DOHH2 (cell line): ENCODE results near the gene FSCN2.

Experiments used
- H3F3A ChIP-seq: fragments of 200-600 bp; sonication (generic), shearing (Covaris generic); 2 replicates; pipeline ENCODE4 v1.6.0; 2016; ENCODE audit warnings: antibody characterized with exemption, mild to moderate bottlenecking; ENCODE audit not compliant: control insufficient read depth, insufficient read depth
- H3K27ac ChIP-seq: fragments of 200-600 bp; sonication (generic); 2 replicates; pipeline ENCODE4 v1.5.1; 2014; ENCODE audit warnings: low read depth, mild to moderate bottlenecking, low read length, moderate library complexity
- H3K27me3 ChIP-seq: fragments of 200-600 bp; sonication (generic); 2 replicates; pipeline ENCODE4 v1.6.1; 2014; ENCODE audit warnings: mild to moderate bottlenecking, low read length, mixed read lengths; ENCODE audit not compliant: control insufficient read depth
- H3K36me3 ChIP-seq: fragments of 200-600 bp; sonication (generic); 2 replicates; pipeline ENCODE4 v1.6.1; 2014; ENCODE audit warnings: mild to moderate bottlenecking, low read length, moderate library complexity, mixed read lengths; ENCODE audit not compliant: control insufficient read depth
- H3K4me1 ChIP-seq: fragments of 200-600 bp; sonication (generic); 2 replicates; pipeline ENCODE4 v1.6.1; 2014; ENCODE audit warnings: mild to moderate bottlenecking, low read length, mixed read lengths; ENCODE audit not compliant: control insufficient read depth
- H3K4me2 ChIP-seq: fragments of 200-600 bp; sonication (generic); 2 replicates; pipeline ENCODE4 v1.6.0; 2014; ENCODE audit warnings: mild to moderate bottlenecking, low read length, moderate library complexity
- H3K4me3 ChIP-seq: fragments of 200-600 bp; sonication (generic); 2 replicates; pipeline ENCODE4 v1.5.1; 2014; ENCODE audit warnings: mild to moderate bottlenecking, low read length, mixed read lengths
- H3K79me2 ChIP-seq: fragments of 200-600 bp; sonication (generic); 2 replicates; pipeline ENCODE4 v1.6.1; 2014; ENCODE audit warnings: mild to moderate bottlenecking, low read length, mixed read lengths; ENCODE audit not compliant: control insufficient read depth
- H3K9me2 ChIP-seq: fragments of 200-600 bp; sonication (generic); replicated peaks from 2 replicates; pipeline ENCODE4 v1.6.1; 2014; ENCODE audit warnings: mild to moderate bottlenecking, low read length, mixed read lengths; ENCODE audit not compliant: control insufficient read depth
- H3K9me3 ChIP-seq: fragments of 200-600 bp; sonication (generic); 2 replicates; pipeline ENCODE4 v1.6.1; 2014; ENCODE audit warnings: antibody characterized with exemption, low read length, mixed read lengths; ENCODE audit not compliant: control insufficient read depth, insufficient read depth
- H4K20me1 ChIP-seq: fragments of 200-600 bp; sonication (generic); 2 replicates; pipeline ENCODE4 v1.6.0; 2014; ENCODE audit warnings: low read depth, mild to moderate bottlenecking, antibody characterized with exemption, low read length, moderate library complexity; ENCODE audit not compliant: control insufficient read depth, insufficient read depth
- EZH2phosphoT487 ChIP-seq: fragments of 200-600 bp; sonication (generic); IDR thresholded peaks from 2 replicates; pipeline ENCODE4 v1.6.1; 2017; ENCODE audit warnings: borderline replicate concordance, mild to moderate bottlenecking, antibody characterized with exemption, low read length, moderate library complexity, mixed read lengths
- TF ChIP-seq, protein P1 (sequence below): fragments of 200-600 bp; sonication (generic); IDR thresholded peaks from one replicate; pipeline ENCODE4 v1.5.1; 2014; ENCODE audit warnings: antibody characterized with exemption, mild to moderate bottlenecking, low read depth, low read length; ENCODE audit not compliant: poor library complexity, severe bottlenecking

FSCN2 gene

GRCh38 chr17:81553018-81553615 lies 24.9 kb downstream of the FSCN2 start:
- Histone ChIP-seq H3K4me2 (peak overlapping the region; percentile 99), H3K27ac (peak overlapping the region; percentile 73), H3K79me2 (peaks cover 32% of the 10 kb centered on the region), H3K36me3 (peaks cover 39% of the 10 kb centered on the region), H3F3A (peaks cover 7% of the 10 kb centered on the region), H3K4me1 (peaks cover 29% of the 10 kb centered on the region), H4K20me1 (0 out of 2 replicates have a peak, but pooled peaks cover 5% of the 10 kb centered on the region), H3K27me3 (no peaks in the 10 kb centered on the region), H3K4me3 (peak overlapping the region; percentile 93), H3K9me3 (no peaks in the 10 kb centered on the region), H3K9me2 (no peaks in the 10 kb centered on the region)
- TF ChIP-seq EZH2phosphoT487 = no peak
- TF ChIP-seq, protein P1, sequence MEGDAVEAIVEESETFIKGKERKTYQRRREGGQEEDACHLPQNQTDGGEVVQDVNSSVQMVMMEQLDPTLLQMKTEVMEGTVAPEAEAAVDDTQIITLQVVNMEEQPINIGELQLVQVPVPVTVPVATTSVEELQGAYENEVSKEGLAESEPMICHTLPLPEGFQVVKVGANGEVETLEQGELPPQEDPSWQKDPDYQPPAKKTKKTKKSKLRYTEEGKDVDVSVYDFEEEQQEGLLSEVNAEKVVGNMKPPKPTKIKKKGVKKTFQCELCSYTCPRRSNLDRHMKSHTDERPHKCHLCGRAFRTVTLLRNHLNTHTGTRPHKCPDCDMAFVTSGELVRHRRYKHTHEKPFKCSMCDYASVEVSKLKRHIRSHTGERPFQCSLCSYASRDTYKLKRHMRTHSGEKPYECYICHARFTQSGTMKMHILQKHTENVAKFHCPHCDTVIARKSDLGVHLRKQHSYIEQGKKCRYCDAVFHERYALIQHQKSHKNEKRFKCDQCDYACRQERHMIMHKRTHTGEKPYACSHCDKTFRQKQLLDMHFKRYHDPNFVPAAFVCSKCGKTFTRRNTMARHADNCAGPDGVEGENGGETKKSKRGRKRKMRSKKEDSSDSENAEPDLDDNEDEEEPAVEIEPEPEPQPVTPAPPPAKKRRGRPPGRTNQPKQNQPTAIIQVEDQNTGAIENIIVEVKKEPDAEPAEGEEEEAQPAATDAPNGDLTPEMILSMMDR = peak; percentile 38

GRCh38 chr17:81553616-81554181 lies 25.5 kb downstream of the FSCN2 start:
- no peak for TF ChIP-seq EZH2phosphoT487
- TF ChIP-seq, protein P1 = peak; percentile 5
- Histone ChIP-seq H3K9me3 (no peaks in the 10 kb centered on the region), H3K4me3 (peak overlapping the region; percentile 93), H3K9me2 (no peaks in the 10 kb centered on the region), H3K27me3 (no peaks in the 10 kb centered on the region), H4K20me1 (0 out of 2 replicates have a peak, but pooled peaks cover 5% of the 10 kb centered on the region), H3K27ac (peak overlapping the region; percentile 73), H3K36me3 (peaks cover 44% of the 10 kb centered on the region), H3K4me1 (peaks cover 29% of the 10 kb centered on the region), H3K4me2 (peak overlapping the region; percentile 99), H3F3A (peaks cover 7% of the 10 kb centered on the region), H3K79me2 (peaks cover 32% of the 10 kb centered on the region)

DNA sequence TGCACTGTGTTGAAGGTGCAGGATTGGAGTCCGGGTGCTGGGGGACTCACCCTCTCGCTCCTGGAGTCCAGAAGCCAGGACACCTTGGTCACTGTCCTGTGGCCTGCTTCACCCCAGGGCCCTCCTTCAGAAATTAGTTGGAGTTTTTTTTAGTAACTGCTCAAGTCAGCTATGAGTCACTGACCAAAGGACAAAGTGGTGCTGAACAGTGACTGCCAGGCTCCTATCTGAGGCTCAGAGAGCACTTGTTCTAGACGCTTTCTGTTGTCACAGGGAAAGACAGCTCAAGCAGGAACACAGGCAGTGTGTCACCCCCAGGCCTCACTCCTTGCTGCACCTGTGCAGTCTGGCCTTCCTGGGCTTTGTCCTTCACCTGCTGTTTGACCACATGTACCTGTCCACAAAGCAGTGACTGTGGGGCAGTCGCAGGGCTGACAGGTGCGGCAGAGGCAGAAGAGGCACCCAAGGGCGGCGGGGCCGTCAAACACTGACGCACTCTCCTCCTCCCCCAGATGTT lies 28.1 kb downstream of the FSCN2 start:
- Histone ChIP-seq H3K27ac (no peak overlapping the region), H3K4me2 (no peak overlapping the region), H3K27me3 (no peaks in the 10 kb centered on the region), H3K9me3 (no peaks in the 10 kb centered on the region), H4K20me1 (0 out of 2 replicates have a peak, but pooled peaks cover under 1% of the 10 kb centered on the region), H3K79me2 (peaks cover 9% of the 10 kb centered on the region), H3K9me2 (no peaks in the 10 kb centered on the region), H3K36me3 (peaks cover 32% of the 10 kb centered on the region), H3F3A (peaks cover 8% of the 10 kb centered on the region), H3K4me1 (peaks cover 25% of the 10 kb centered on the region), H3K4me3 (no peak overlapping the region)
- TF ChIP-seq, protein P1 = no peak
